Psoas muscle (tissue), 8 donors: ENCODE data around the gene PRAC1. TPM values are rescaled to one million over a fixed set of nuclear protein-coding genes. Genes with fewer than 3 reads are reported as not detected.

ENCODE experiments used
- ATAC-seq, 4 donors: fragments of 200-7000 bp; cut with Tn5 transposase; one replicate each; pipeline ENCODE4 v1.9.1; 2020; ENCODE audit warnings: moderate library complexity in 3 of 4, mild to moderate bottlenecking in 2 of 4
- DNase-seq, 2 donors: peaks; one replicate each; pipeline ENCODE4 v3.0.0-alpha.2; 2020
- H3K27ac ChIP-seq: fragments of 200-600 bp; one replicate; pipeline ENCODE4 v1.8.0; 2022
- H3K27me3 ChIP-seq, 3 donors: fragments of 200-600 bp in 1 of 3; one replicate each; pipeline versions ENCODE4 v1.6.1 to v1.8.0; 2013 to 2022; ENCODE audit warnings: low read length in 2 of 3, mild to moderate bottlenecking in 2 of 3, moderate library complexity in 1 of 3; ENCODE audit not compliant: insufficient read depth in 3 of 3
- H3K36me3 ChIP-seq, 2 donors: fragments of 200-600 bp in 1 of 2; one replicate each; pipeline versions ENCODE4 v1.6.1 to v1.8.0; 2013 to 2022; ENCODE audit warnings: low read depth in 1 of 2, mild to moderate bottlenecking in 1 of 2, moderate library complexity in 1 of 2; ENCODE audit not compliant: insufficient read depth in 1 of 2
- H3K4me1 ChIP-seq: fragments of 200-600 bp; one replicate; pipeline ENCODE4 v1.8.0; 2022
- H3K4me3 ChIP-seq: fragments of 200-600 bp; one replicate; pipeline ENCODE4 v1.8.0; 2022; ENCODE audit warnings: mild to moderate bottlenecking
- H3K9me3 ChIP-seq: fragments of 200-600 bp; one replicate; pipeline ENCODE4 v1.8.0; 2022
- WGBS, 3 donors: extraction: QIAGEN DNeasy Blood & Tissue Kit; methylation state at CpG; one replicate each; pipeline versions ENCODE4 v1.1.6 to v1.1.7; 2013; 5-methylcytosine and 5-hydroxymethylcytosine counted together
- intact Hi-C, 2 donors: fragments of 100-400 bp; cut with DNase I; formaldehyde crosslinking; loops; one replicate each; pipeline versions ENCODE4 v1.11.0 to v1.14.2; 2022
- polyA plus RNA-seq, 3 donors: library from polyadenylated mRNA; stranded (reverse); fragments of 200-250 nt; gene quantifications; one replicate each; pipeline ENCODE4 v1.2.3, GENCODE V29; 2013
- total RNA-seq, 4 donors: library from RNA; stranded (reverse); fragmentation: NEBNext Ultra II Directional in 2 of 4; extraction: Animal tissue kit (Norgen Biotek cat#: 25700) in 2 of 4; gene quantifications; one replicate each; pipeline versions ENCODE4 v1.2.1 to v1.2.4, GENCODE V29; 2021 to 2023
- TF ChIP-seq, protein P1 (sequence below): fragments of 200-600 bp; IDR thresholded peaks from one replicate; pipeline ENCODE4 v1.8.0; 2022; ENCODE audit warnings: antibody characterized with exemption
- donor health status: healthy with polysubstance abuse.
- donor health status: DM: no; HTN: no; CAD: no; lungs with moderate emphysema.
- donor health status: Bipolar disorder and iron deficiency.
- donor health status: healthy.
- donor health status: DM: yes; HTN: yes; CAD: no.
- donor health status: DM: no; HTN: no; CAD: no.
- donor health status: DM: no; HTN: no; CAD: no.
- donor health status: DM: yes; HTN: yes; CAD: no.

The PRAC1 gene
- total and polyA plus RNA-seq, 7 donors: not detected

DNA sequence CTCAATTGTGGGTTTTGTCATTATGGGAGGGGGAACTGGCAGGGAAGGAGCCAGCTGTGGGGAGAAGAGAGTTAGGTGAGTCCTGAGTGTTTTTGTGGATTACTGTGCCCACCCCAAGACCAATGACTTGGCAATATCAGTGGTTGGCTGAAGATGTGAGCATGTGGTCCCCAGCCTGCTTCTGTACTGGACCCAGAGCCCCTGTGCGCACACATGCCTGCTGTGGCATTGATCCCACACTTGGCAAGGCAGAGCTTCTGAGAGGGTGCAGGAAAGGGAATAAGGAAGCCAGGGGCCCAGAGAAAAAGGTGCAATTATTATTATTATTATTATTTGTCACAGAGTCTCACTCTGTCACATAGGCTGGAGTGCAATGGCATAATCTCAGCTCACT, 1.3 kb downstream of the PRAC1 start:
- intact Hi-C loops: loop anchor here in 1 of 2 donors (5.0 kb wide), 1 partner anchor 71 kb away; no protein-coding TSS in a partner anchor

DNA sequence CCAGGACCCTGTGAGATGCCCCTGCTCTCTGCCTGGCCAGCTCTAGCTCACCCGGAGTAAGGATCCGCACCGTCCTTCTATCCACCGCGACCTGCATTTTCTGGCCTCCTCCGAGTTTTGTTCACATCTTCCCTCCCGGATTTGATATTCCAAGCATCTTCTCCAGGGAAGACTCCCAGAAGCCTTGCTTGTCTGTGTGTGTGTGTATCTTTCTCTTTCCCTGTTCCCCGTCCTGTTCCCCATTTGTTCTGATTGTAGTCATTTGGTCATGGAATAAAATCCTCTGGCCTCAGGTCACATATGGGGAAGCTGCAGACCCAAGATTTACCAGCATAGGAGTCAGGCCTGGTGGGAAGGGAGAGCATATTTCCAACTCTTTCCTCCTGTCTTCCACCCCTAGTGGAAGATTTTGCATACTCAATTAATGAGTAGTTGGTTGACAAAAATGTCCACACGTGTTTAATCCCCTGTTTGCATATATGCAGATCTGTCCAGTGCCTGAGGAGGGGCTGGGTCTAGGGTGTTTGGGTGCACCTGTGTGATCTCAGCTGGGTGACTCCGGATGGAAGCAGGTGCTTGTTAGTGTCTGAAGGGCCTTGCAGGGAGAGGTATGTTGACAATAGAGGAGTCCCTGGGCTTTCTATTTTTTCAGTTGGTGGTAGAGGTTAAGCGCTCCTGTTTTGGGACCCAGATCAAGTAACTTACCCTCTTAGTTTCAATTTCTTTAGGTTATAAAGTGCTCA, 1.9 kb downstream of the PRAC1 start:
- peaks cover 12% of the 10 kb centered on the region for H3K4me1 ChIP-seq
- TF ChIP-seq, protein P1, sequence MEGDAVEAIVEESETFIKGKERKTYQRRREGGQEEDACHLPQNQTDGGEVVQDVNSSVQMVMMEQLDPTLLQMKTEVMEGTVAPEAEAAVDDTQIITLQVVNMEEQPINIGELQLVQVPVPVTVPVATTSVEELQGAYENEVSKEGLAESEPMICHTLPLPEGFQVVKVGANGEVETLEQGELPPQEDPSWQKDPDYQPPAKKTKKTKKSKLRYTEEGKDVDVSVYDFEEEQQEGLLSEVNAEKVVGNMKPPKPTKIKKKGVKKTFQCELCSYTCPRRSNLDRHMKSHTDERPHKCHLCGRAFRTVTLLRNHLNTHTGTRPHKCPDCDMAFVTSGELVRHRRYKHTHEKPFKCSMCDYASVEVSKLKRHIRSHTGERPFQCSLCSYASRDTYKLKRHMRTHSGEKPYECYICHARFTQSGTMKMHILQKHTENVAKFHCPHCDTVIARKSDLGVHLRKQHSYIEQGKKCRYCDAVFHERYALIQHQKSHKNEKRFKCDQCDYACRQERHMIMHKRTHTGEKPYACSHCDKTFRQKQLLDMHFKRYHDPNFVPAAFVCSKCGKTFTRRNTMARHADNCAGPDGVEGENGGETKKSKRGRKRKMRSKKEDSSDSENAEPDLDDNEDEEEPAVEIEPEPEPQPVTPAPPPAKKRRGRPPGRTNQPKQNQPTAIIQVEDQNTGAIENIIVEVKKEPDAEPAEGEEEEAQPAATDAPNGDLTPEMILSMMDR: no peak
- intact Hi-C loops: loop anchor here in 1 of 2 donors (5.0 kb wide), 1 partner anchor 72 kb away; no protein-coding TSS in a partner anchor
- H3K27me3 ChIP-seq: peaks cover 9 to 100% (median 54%) of the 10 kb centered on the region in 3 donors
- DNase-seq (no peak), ATAC-seq (no peak)
- no peak overlapping the region for H3K27ac ChIP-seq
- no peaks in the 10 kb centered on the region for H3K9me3 ChIP-seq
- H3K36me3 ChIP-seq: no peaks in the 10 kb centered on the region
- H3K4me3 ChIP-seq: no peak overlapping the region
- WGBS, 3 donors: 43 to 48% (median 43%) methylated on average over 11 of the region's 11 CpGs

More for the DNA sequence above, 1.3 kb downstream of the PRAC1 start:
- Histone ChIP-seq H3K27me3 (peaks cover 12 to 100% (median 59%) of the 10 kb centered on the region in 3 donors), H3K9me3 (no peaks in the 10 kb centered on the region), H3K27ac (no peak overlapping the region), H3K4me1 (peaks cover 12% of the 10 kb centered on the region), H3K36me3 (no peaks in the 10 kb centered on the region), H3K4me3 (no peak overlapping the region)
- no peak for ATAC-seq
- no peak for DNase-seq
- TF ChIP-seq, protein P1: no peak
- WGBS, 3 donors: 96 to 100% (median 96%) methylated on average over 1 of the region's 1 CpG

DNA sequence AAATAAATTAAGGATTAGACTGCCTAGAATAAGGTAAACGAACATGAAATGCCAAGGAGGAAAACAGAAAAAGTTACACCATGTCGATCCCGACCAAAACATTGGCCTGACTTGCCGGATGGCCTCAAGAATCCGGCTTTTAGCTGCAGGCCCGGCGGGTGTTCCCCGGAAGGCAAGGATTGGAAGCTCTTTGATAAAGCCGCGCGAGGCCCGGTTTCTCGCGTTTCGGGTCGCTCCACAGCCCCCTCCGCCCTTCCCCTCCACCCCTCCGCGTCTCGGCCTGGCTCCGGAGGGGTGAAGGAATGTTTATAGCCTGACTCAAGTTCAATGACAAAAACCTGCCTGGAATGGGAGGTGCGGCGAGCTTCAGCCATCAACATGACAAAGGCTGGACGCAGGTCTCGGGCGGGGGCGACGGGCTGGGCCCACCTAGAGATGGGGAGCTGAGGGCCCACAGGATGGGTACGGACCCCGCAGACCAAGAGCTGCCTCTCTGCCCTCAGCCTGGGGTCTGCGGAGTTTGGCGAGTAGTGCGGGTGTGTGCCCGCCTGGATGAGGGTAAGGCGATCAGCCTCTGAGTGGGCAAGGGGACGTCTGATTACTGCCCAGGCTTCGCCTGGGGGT, 2.6 kb downstream of the PRAC1 start:
- TF ChIP-seq, protein P1: no peak
- H3K27me3 ChIP-seq: peaks cover 11 to 99% (median 50%) of the 10 kb centered on the region in 3 donors
- H3K27ac ChIP-seq: no peak overlapping the region
- H3K4me3 ChIP-seq: no peak overlapping the region
- no peak for ATAC-seq
- 11 to 16% (median 12%) methylated on average over 36 to 37 of the region's 37 CpGs for WGBS, 3 donors
- H3K36me3 ChIP-seq: no peaks in the 10 kb centered on the region
- intact Hi-C loops: loop anchor here in 1 of 2 donors (5.0 kb wide), 1 partner anchor 73 kb away; no protein-coding TSS in a partner anchor
- DNase-seq: no peak
- H3K4me1 ChIP-seq: peaks cover 12% of the 10 kb centered on the region
- H3K9me3 ChIP-seq: no peaks in the 10 kb centered on the region

DNA sequence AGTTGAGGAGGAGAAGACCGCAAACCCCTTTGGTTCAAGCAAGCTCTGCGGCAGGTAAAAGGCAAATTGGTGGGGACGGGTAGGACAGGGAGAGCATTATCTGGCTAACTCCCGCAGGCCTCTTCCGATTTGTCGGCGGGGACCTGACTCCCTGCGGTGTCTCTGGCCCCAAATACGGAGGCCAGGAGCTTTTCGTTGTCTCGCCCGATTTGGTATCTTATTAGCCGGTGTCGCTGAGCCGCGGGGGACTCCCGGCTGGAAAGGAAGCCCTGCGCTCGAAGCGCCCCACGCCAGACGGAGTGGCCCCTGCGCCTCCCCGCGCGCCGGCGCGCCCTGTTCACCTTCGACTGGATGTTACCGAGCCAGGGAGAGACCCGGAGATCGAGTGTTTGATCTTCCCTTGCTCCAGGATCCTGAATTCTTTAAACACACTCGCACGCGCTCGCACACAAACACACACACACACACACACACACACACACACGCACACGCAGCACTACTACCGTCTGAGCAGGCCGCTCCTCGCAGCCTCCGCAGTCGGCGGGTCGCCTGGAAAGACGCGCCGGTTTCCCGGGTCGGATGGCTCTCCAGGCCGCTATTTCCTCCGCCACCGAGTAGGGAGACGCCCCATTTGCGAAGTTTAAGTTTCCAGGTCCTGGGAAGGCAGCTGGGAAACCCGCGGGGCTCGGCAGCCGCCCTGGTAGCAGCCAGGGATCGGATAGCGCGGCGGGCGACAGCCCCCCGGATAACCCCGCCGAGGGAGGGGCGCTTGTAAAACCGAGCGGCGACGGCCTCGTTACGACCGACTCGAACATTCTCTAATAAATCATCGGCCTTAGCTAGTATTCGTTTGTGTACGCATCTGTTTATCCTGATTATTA, 3.3 kb downstream of the PRAC1 start:
- peaks cover 9% of the 10 kb centered on the region for H3K4me1 ChIP-seq
- DNase-seq (no peak), ATAC-seq (no peak)
- peaks cover 11 to 99% (median 49%) of the 10 kb centered on the region in 3 donors for H3K27me3 ChIP-seq
- intact Hi-C loops: no loop called here
- WGBS, 3 donors: 3 to 6% (median 4%) methylated on average over 80 of the region's 80 CpGs
- no peak overlapping the region for H3K4me3 ChIP-seq
- no peaks in the 10 kb centered on the region for H3K36me3 ChIP-seq
- TF ChIP-seq, protein P1: no peak
- H3K27ac ChIP-seq: no peak overlapping the region
- no peaks in the 10 kb centered on the region for H3K9me3 ChIP-seq
